HEK293 (cell line): ENCODE results near the gene TTC39C.

Experiments used
- CTCF ChIA-PET: fragments of 350-600 bp; formaldehyde crosslinking; extraction: SDS; loops from one replicate; lab custom pipeline; 2021; ENCODE audit warnings: antibody characterized with exemption; lab: Yijun Ruan, JAX
- POLR2A ChIA-PET: fragments of 300-600 bp; formaldehyde crosslinking; extraction: SDS; loops from one replicate; lab custom pipeline; 2020; ENCODE audit warnings: antibody characterized with exemption, inconsistent platforms; lab: Yijun Ruan, JAX
- H3K27ac ChIP-seq: fragments of 200-500 bp; sonication (Bioruptor generic); 2 replicates; pipeline ENCODE4 v1.5.1; 2014; ENCODE audit warnings: low read depth, low read length, control low read depth, inconsistent platforms; ENCODE audit errors: extremely low read depth
- H3K36me3 ChIP-seq, 2 experiments: fragments of 200-500 bp in 1 of 2; sonication (Bioruptor generic) in 1 of 2; 1 replicate in 1 of 2; 2 replicates in 1 of 2; pipeline ENCODE4 v1.5.1; 2014 to 2017; ENCODE audit warnings: inconsistent platforms in 2 of 2, low read length in 2 of 2; ENCODE audit not compliant: control insufficient read depth in 2 of 2, insufficient read depth in 1 of 2
- H3K4me1 ChIP-seq: fragments of 200-500 bp; sonication (Bioruptor generic); 2 replicates; pipeline ENCODE4 v1.5.1; 2014; ENCODE audit warnings: mild to moderate bottlenecking, low read length, inconsistent platforms; ENCODE audit not compliant: control insufficient read depth, insufficient read depth
- H3K4me3 ChIP-seq: 2 replicates; pipeline ENCODE4 v1.5.1; 2011; ENCODE audit warnings: low read depth, mild to moderate bottlenecking, control low read depth, low read length, moderate library complexity
- H3K9me3 ChIP-seq: fragments of 200-500 bp; sonication (Bioruptor generic); 2 replicates; pipeline ENCODE4 v1.5.1; 2014; ENCODE audit warnings: low read depth, low read length, inconsistent platforms; ENCODE audit not compliant: control insufficient read depth, insufficient read depth
- ATF2 ChIP-seq: fragments of 450-650 bp; formaldehyde crosslinking; IDR thresholded peaks from 2 replicates; pipeline ENCODE4 v1.5.1; 2016; ENCODE audit warnings: missing biosample characterization, missing genetic modification characterization, low read depth
- BCL11A ChIP-seq: fragments of 450-650 bp; formaldehyde crosslinking; IDR thresholded peaks from 2 replicates; pipeline ENCODE4 v1.5.1; 2016; ENCODE audit warnings: low read depth, missing biosample characterization, missing genetic modification characterization
- BCL11B ChIP-seq: fragments of 450-650 bp; formaldehyde crosslinking; IDR thresholded peaks from 2 replicates; pipeline ENCODE4 v1.5.1; 2016; ENCODE audit warnings: low read depth, missing biosample characterization, missing genetic modification characterization
- CTCF ChIP-seq: fragments of 450-650 bp; formaldehyde crosslinking; IDR thresholded peaks from 2 replicates; pipeline ENCODE4 v1.5.1; 2016; ENCODE audit warnings: missing biosample characterization, missing genetic modification characterization
- ELK4 ChIP-seq: IDR thresholded peaks from 2 replicates; pipeline ENCODE4 v1.6.1; 2011; ENCODE audit warnings: mild to moderate bottlenecking, low read depth, low read length, borderline replicate concordance
- KLF17 ChIP-seq: fragments of 450-650 bp; formaldehyde crosslinking; IDR thresholded peaks from 2 replicates; pipeline ENCODE4 v1.5.1; 2016; ENCODE audit warnings: missing biosample characterization, missing genetic modification characterization
- MZF1 ChIP-seq: fragments of 450-650 bp; formaldehyde crosslinking; IDR thresholded peaks from 2 replicates; pipeline ENCODE4 v1.5.1; 2017; ENCODE audit warnings: missing biosample characterization, missing genetic modification characterization, borderline replicate concordance
- PRDM4 ChIP-seq: fragments of 450-650 bp; formaldehyde crosslinking; IDR thresholded peaks from 2 replicates; pipeline ENCODE4 v1.5.1; 2017; ENCODE audit warnings: missing biosample characterization, missing genetic modification characterization
- SP3 ChIP-seq: fragments of 450-650 bp; formaldehyde crosslinking; IDR thresholded peaks from 2 replicates; pipeline ENCODE4 v1.5.1; 2016; ENCODE audit warnings: missing biosample characterization, missing genetic modification characterization
- ZBTB8A ChIP-seq: fragments of 450-650 bp; formaldehyde crosslinking; IDR thresholded peaks from 2 replicates; pipeline ENCODE4 v1.5.1; 2016; ENCODE audit warnings: missing biosample characterization, missing genetic modification characterization
- ZIC2 ChIP-seq: fragments of 450-650 bp; formaldehyde crosslinking; IDR thresholded peaks from 2 replicates; pipeline ENCODE4 v1.5.1; 2016; ENCODE audit warnings: missing biosample characterization, missing genetic modification characterization
- ZNF18 ChIP-seq: fragments of 450-650 bp; formaldehyde crosslinking; IDR thresholded peaks from 2 replicates; pipeline ENCODE4 v1.5.1; 2016; ENCODE audit warnings: missing biosample characterization, missing genetic modification characterization
- ZNF223 ChIP-seq: fragments of 450-650 bp; formaldehyde crosslinking; IDR thresholded peaks from 2 replicates; pipeline ENCODE4 v1.5.1; 2016; ENCODE audit warnings: missing biosample characterization, missing genetic modification characterization
- ZNF266 ChIP-seq: fragments of 450-650 bp; formaldehyde crosslinking; IDR thresholded peaks from 2 replicates; pipeline ENCODE4 v1.5.1; 2016; ENCODE audit warnings: missing biosample characterization, missing genetic modification characterization, low read depth
- ZNF324 ChIP-seq: fragments of 450-650 bp; formaldehyde crosslinking; IDR thresholded peaks from 2 replicates; pipeline ENCODE4 v1.5.1; 2016; ENCODE audit warnings: missing biosample characterization, missing genetic modification characterization
- ZNF350 ChIP-seq: fragments of 450-650 bp; formaldehyde crosslinking; IDR thresholded peaks from 2 replicates; pipeline ENCODE4 v1.5.0; 2017; ENCODE audit warnings: missing biosample characterization, mild to moderate bottlenecking, missing genetic modification characterization
- ZNF560 ChIP-seq: fragments of 450-650 bp; formaldehyde crosslinking; IDR thresholded peaks from 2 replicates; pipeline ENCODE4 v1.5.1; 2017; ENCODE audit warnings: missing biosample characterization, missing genetic modification characterization, borderline replicate concordance
- ZNF658 ChIP-seq: fragments of 450-650 bp; formaldehyde crosslinking; IDR thresholded peaks from 2 replicates; pipeline ENCODE4; 2016; ENCODE audit warnings: missing biosample characterization, missing genetic modification characterization
- ZNF792 ChIP-seq: fragments of 450-650 bp; formaldehyde crosslinking; IDR thresholded peaks from 2 replicates; pipeline ENCODE4 v1.5.1; 2016; ENCODE audit warnings: missing biosample characterization, missing genetic modification characterization
- ZNF843 ChIP-seq: fragments of 450-650 bp; formaldehyde crosslinking; IDR thresholded peaks from 2 replicates; pipeline ENCODE4 v1.5.1; 2016; ENCODE audit warnings: missing biosample characterization, missing genetic modification characterization
- ZSCAN30 ChIP-seq: fragments of 450-650 bp; IDR thresholded peaks from 2 replicates; pipeline ENCODE4 v1.5.1; 2018; ENCODE audit warnings: missing biosample characterization, mild to moderate bottlenecking, missing genetic modification characterization, moderate library complexity
- TF ChIP-seq, protein P1 (sequence below): fragments of 450-650 bp; formaldehyde crosslinking; IDR thresholded peaks from 2 replicates; pipeline ENCODE4 v1.5.1; 2016; ENCODE audit warnings: missing biosample characterization, missing genetic modification characterization
- TF ChIP-seq, protein P2 (sequence below): fragments of 450-650 bp; formaldehyde crosslinking; IDR thresholded peaks from 2 replicates; pipeline ENCODE4 v1.5.1; 2016; ENCODE audit warnings: missing biosample characterization, missing genetic modification characterization

TTC39C gene

GRCh38 chr18:24055878-24056277, 41.3 kb downstream of the TTC39C start (continued):
- TF ChIP-seq ZSCAN30 (tag by site-specific recombination), result peak; percentile 41; the same call in 1 of the 2 replicates
- TF ChIP-seq ZNF560, result no peak
- TF ChIP-seq PRDM4 (tag by site-specific recombination), result peak; percentile 66
- no peak for TF ChIP-seq ZNF223
- TF ChIP-seq SP3, result no peak
- TF ChIP-seq ZNF18 (tag by site-specific recombination), result no peak
- peak; percentile 92 for TF ChIP-seq ZIC2 (tag by site-specific recombination)
- TF ChIP-seq BCL11B (tag by site-specific recombination), result no peak
- TF ChIP-seq ZNF843 (tag by site-specific recombination), result 0 out of 2 replicates have a peak, but pooled peaks have one; percentile 18
- no peak for TF ChIP-seq ATF2 (tag by site-specific recombination)
- TF ChIP-seq ZNF324 (tag by site-specific recombination), result no peak
- TF ChIP-seq, protein P1, sequence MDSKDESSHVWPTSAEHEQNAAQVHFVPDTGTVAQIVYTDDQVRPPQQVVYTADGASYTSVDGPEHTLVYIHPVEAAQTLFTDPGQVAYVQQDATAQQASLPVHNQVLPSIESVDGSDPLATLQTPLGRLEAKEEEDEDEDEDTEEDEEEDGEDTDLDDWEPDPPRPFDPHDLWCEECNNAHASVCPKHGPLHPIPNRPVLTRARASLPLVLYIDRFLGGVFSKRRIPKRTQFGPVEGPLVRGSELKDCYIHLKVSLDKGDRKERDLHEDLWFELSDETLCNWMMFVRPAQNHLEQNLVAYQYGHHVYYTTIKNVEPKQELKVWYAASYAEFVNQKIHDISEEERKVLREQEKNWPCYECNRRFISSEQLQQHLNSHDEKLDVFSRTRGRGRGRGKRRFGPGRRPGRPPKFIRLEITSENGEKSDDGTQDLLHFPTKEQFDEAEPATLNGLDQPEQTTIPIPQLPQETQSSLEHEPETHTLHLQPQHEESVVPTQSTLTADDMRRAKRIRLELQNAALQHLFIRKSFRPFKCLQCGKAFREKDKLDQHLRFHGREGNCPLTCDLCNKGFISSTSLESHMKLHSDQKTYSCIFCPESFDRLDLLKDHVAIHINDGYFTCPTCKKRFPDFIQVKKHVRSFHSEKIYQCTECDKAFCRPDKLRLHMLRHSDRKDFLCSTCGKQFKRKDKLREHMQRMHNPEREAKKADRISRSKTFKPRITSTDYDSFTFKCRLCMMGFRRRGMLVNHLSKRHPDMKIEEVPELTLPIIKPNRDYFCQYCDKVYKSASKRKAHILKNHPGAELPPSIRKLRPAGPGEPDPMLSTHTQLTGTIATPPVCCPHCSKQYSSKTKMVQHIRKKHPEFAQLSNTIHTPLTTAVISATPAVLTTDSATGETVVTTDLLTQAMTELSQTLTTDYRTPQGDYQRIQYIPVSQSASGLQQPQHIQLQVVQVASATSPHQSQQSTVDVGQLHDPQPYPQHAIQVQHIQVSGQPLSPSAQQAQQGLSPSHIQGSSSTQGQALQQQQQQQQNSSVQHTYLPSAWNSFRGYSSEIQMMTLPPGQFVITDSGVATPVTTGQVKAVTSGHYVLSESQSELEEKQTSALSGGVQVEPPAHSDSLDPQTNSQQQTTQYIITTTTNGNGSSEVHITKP (tag by site-specific recombination), result no peak
- TF ChIP-seq ELK4, result no peak

DNA sequence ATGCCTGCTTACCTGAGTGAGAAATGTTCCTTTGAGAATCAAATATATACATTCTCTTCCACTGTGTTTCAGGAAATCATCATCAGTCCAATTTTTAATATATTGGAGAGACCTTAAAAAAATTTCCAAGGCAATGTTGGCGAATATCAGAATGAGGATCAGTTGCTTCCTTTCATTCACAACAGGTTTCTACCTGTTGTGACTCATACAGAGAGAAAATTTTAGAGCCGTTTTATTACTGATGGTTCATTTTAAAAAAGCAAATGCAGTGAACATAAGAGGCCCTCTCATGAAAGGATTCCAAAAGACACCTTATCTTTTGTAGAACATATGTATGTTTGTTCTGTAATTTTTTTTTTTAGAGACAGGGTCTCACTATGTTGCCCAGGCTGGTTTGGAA, 42.0 kb downstream of the TTC39C start:
- Histone ChIP-seq H3K4me3 (no peak overlapping the region), H3K36me3 (no peaks in the 10 kb centered on the region), H3K4me1 (peaks cover 23% of the 10 kb centered on the region), H3K27ac (no peak overlapping the region), H3K9me3 (no peaks in the 10 kb centered on the region)
- ChIA-PET POLR2A (no interaction called here), CTCF (no interaction called here)
- TF ChIP-seq KLF17 (tag by site-specific recombination), result no peak
- TF ChIP-seq ZBTB8A (tag by site-specific recombination), result no peak
- no peak for TF ChIP-seq ZNF792
- TF ChIP-seq ZNF560, result no peak
- TF ChIP-seq, protein P2, sequence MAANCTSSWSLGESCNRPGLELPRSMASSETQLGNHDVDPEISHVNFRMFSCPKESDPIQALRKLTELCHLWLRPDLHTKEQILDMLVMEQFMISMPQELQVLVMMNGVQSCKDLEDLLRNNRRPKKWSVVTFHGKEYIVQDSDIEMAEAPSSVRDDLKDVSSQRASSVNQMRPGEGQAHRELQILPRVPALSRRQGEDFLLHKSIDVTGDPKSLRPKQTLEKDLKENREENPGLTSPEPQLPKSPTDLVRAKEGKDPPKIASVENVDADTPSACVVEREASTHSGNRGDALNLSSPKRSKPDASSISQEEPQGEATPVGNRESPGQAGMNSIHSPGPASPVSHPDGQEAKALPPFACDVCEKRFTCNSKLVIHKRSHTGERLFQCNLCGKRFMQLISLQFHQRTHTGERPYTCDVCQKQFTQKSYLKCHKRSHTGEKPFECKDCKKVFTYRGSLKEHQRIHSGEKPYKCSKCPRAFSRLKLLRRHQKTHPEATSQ (tag by site-specific recombination), result no peak
- no peak for TF ChIP-seq BCL11A
- no peak for TF ChIP-seq MZF1 (tag by site-specific recombination)
- TF ChIP-seq CTCF (tag by site-specific recombination), result no peak
- TF ChIP-seq ZNF324 (tag by site-specific recombination), result no peak
- no peak for TF ChIP-seq ZNF266 (tag by site-specific recombination)
- no peak for TF ChIP-seq ZNF658 (tag by site-specific recombination)
- TF ChIP-seq ZNF350 (tag by site-specific recombination), result peak; percentile 26; the same call in 1 of the 2 replicates
